Activated CD4-positive, alpha-beta T cell treated with anti-CD3 and anti-CD28 coated beads for 36 hours (primary cell): ENCODE measurements around the gene SORBS1. TPM values are rescaled to one million over a fixed set of nuclear protein-coding genes. Genes with fewer than 3 reads are reported as not detected.
A peak's percentile ranks its signal among the peaks of the same experiment; 100 is the strongest.

Source experiments
- ATAC-seq: fragments of 200-7000 bp; cut with Tn5 transposase; one replicate; pipeline ENCODE4 v1.10.0; 2021; ENCODE audit warnings: mild to moderate bottlenecking, moderate library complexity
- CTCF ChIA-PET: fragments of 350-600 bp; sonication (Branson Sonifier 250); formaldehyde crosslinking; loops from one replicate; lab custom pipeline; 2021; ENCODE audit warnings: antibody characterized with exemption; lab: Charles Lee
- POLR2A ChIA-PET: fragments of 350-600 bp; sonication (Branson Sonifier 250); formaldehyde crosslinking; loops from one replicate; lab custom pipeline; 2021; ENCODE audit warnings: antibody characterized with exemption, inconsistent platforms; lab: Charles Lee
- DNase-seq: peaks from one replicate; pipeline ENCODE4 v3.0.0-alpha.2; 2020
- H3K27ac Mint-ChIP-seq: one replicate; pipeline ENCODE4 v1.8.0; 2021; ENCODE audit warnings: mixed read lengths
- H3K27me3 Mint-ChIP-seq: one replicate; pipeline ENCODE4 v1.8.0; 2021; ENCODE audit warnings: mixed read lengths
- H3K36me3 Mint-ChIP-seq: one replicate; pipeline ENCODE4 v1.8.0; 2021; ENCODE audit warnings: low read depth, mixed read lengths
- H3K4me1 Mint-ChIP-seq: one replicate; pipeline ENCODE4 v1.8.0; 2021; ENCODE audit warnings: mixed read lengths
- H3K4me3 Mint-ChIP-seq: one replicate; pipeline ENCODE4 v1.8.0; 2021; ENCODE audit warnings: mild to moderate bottlenecking, moderate library complexity, mixed read lengths
- H3K9me3 Mint-ChIP-seq: one replicate; pipeline ENCODE4 v1.8.0; 2021; ENCODE audit warnings: low read depth, mixed read lengths
- intact Hi-C, 2 experiments: fragments of 100-400 bp; cut with DNase I in 1 of 2; cut with micrococcal nuclease in 1 of 2; formaldehyde crosslinking; loops; one replicate each; pipeline versions ENCODE4 v1.14.2 to v1.15.1; 2022 to 2024; cut with DNase I, micrococcal nuclease
- total RNA-seq, 2 experiments: library from RNA; stranded (reverse); gene quantifications; one replicate each; pipeline ENCODE4 v1.2.3, GENCODE V29; 2021

SORBS1 gene
- total RNA-seq, 2 experiments from 2014 or later = 0.69 to 1.0 TPM

DNA sequence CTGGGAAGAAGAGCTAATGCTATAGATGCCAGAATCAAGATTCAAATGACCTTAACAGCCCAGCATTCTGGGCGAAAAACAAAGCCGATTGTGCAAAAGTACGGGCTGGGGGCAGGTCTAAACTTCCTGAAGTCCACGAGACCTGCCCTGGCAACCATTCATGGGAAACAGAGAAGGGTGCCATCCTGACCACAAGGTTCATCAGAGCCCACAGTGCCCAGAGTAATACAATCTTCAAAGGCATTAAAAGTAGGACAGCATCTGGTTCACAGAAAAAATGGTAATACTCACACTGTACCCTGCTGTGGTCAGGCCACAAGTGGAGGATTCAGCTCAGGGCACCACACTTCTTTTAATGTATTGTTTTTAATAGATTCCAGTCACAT is 36.1 kb downstream of the SORBS1 start:
- Mint-ChIP-seq H3K36me3 (no peaks in the 10 kb centered on the region), H3K27me3 (peaks cover 11% of the 10 kb centered on the region), H3K27ac (no peak overlapping the region), H3K9me3 (no peaks in the 10 kb centered on the region), H3K4me1 (peaks cover 6% of the 10 kb centered on the region), H3K4me3 (no peak overlapping the region)
- ChIA-PET POLR2A (no interaction called here), CTCF (no interaction called here)
- no peak for ATAC-seq
- intact Hi-C loops = loop anchor here in 1 of 2 experiments (10.0 kb wide), 1 partner anchor 80 kb away; no protein-coding TSS in a partner anchor
- no peak for DNase-seq

DNA sequence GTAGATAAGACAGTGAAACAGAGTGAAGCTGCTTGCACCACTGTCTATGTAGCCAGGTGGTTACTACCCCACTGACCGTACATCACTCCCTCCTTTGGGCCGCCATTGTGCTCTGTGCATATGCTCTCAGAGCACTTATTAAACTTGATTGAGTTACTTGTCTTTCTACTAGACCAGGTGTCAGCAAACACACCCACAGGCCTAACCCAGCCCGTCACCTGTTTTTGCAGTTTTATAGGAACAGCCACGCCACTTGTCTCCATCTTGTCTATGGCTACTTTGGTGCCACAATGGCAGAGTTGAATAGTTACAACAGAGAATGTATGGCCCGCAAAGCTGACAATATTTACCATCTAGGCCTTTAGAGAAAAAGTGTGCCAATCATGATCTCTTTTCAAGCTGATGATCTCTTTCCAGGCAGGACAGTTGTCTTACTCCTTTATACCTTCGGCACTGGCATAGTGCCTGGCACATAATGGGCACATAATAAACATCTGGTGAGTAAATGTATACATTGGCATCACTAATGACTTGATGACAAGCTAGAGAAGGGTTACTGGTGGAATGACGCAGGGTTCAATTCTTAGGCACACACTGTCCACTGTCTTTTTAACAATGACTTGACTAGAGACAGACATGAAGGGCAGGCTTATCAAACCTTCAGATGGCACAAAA is 36.7 kb downstream of the SORBS1 start:
- Mint-ChIP-seq H3K27me3 (peaks cover 9% of the 10 kb centered on the region), H3K36me3 (no peaks in the 10 kb centered on the region), H3K4me1 (peaks cover 6% of the 10 kb centered on the region), H3K4me3 (no peak overlapping the region), H3K9me3 (no peaks in the 10 kb centered on the region), H3K27ac (no peak overlapping the region)
- intact Hi-C loops = loop anchor here in 1 of 2 experiments (10.0 kb wide), 1 partner anchor 80 kb away; no protein-coding TSS in a partner anchor
- CTCF ChIA-PET = no interaction called here
- POLR2A ChIA-PET = interaction anchor here (0.6 kb wide), 1 partner anchor 128 kb away, joined by 3 read pairs; no protein-coding TSS in a partner anchor
- DNase-seq = no peak
- ATAC-seq = no peak

DNA sequence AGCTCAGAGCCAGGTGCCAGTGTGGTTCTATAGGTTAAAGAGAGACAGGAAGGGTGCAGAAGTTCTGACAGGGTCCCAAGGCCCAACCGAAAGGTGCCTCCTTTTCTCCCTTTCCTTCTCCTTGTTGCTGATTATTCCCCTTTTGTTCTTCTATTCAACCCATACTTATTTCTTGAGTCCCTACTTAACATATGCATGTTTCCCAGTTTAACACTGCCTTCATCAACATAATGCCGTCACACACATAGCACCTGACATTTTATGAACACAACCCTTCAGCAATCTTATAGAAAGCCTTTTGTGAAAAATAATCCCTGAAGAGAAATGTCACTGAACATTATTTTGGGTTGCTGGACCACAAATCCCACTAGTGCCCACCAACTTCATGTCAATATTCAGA is 39.1 kb downstream of the SORBS1 start:
- ChIA-PET POLR2A (no interaction called here), CTCF (no interaction called here)
- peaks cover 5% of the 10 kb centered on the region for H3K27me3 Mint-ChIP-seq
- intact Hi-C loops = loop anchor here in 1 of 2 experiments (10.0 kb wide), 1 partner anchor 83 kb away; no protein-coding TSS in a partner anchor
- DNase-seq (no peak), ATAC-seq (no peak)
- no peaks in the 10 kb centered on the region for H3K9me3 Mint-ChIP-seq
- H3K36me3 Mint-ChIP-seq = no peaks in the 10 kb centered on the region
- H3K4me1 Mint-ChIP-seq = no peaks in the 10 kb centered on the region
- no peak overlapping the region for H3K27ac Mint-ChIP-seq
- no peak overlapping the region for H3K4me3 Mint-ChIP-seq

DNA sequence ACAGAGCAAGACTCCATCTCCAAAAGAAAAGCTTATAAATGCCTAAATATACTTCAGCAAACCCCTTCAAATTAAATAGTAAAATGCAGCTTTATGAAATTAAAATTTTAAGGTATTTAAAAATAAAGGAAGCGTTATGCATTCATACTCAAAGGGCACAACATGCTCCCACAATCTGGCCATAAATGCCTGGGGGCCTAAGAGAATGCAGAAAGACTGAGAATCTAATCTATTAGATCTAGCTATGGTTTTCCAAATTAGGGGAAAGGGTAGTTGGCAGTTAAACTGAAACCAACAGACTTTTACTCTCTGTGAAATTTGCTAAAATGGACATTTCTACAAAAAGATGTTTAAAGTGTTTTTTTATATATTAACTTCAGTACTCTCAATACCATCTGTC is 40.6 kb downstream of the SORBS1 start:
- ChIA-PET CTCF (interaction anchor here (0.7 kb wide), 1 partner anchor 10 kb away, joined by 3 read pairs; no protein-coding TSS in a partner anchor), POLR2A (no interaction called here)
- Mint-ChIP-seq H3K36me3 (no peaks in the 10 kb centered on the region), H3K4me3 (no peak overlapping the region), H3K4me1 (no peaks in the 10 kb centered on the region), H3K9me3 (no peaks in the 10 kb centered on the region), H3K27me3 (peaks cover 2% of the 10 kb centered on the region), H3K27ac (no peak overlapping the region)
- DNase-seq (no peak), ATAC-seq (no peak)
- intact Hi-C loops = loop anchor here in 1 of 2 experiments (10.0 kb wide), 1 partner anchor 84 kb away; no protein-coding TSS in a partner anchor

DNA sequence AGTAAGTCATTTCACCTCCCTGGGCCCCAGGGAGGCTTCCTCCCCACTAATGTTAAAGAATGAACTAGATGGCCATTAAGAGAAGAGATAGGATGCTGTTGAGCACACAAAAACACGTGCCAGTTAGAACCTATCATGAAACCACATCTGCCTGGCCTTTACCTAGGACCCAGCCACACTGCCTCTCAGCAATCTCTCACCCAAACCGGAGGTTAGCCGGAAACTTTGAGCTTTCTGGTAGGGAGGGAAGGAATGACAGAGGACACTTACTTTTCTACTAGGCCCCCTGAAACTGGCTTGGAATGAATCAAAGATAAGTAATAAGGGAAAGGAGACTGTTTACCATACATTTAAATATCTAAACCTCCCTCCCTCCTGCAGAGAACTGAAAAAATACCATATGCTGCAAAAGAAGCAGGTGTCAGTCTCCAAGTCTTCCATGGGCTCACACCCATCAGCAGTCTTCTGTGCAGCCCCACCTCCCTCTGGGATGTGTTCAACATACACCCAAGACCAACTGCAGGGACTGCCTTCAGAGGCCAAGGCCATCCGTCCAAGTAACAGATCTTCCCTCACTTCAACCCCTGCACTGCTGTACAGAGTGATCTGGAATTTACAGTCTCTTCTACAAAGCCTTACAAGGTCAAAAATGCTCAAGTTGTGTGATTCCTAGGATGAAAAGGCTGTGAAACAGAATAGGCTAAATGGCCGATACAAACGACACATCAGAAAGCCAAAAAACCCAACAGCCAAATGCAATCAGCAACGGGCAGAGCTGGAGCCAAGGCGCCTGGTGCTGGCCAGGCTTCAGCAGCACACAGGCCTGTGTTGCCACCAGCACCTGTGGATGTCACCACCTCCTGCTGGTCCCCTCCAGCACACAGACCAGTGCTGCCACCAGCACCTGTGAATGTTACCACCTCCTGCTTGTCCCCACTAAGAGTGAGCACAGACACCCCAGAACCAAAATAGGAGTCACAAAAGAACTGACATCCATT is 42.4 kb downstream of the SORBS1 start:
- Mint-ChIP-seq H3K9me3 (no peaks in the 10 kb centered on the region), H3K36me3 (no peaks in the 10 kb centered on the region), H3K27ac (no peak overlapping the region), H3K27me3 (peaks cover 4% of the 10 kb centered on the region), H3K4me1 (peaks cover 9% of the 10 kb centered on the region), H3K4me3 (no peak overlapping the region)
- intact Hi-C loops = no loop called here
- CTCF ChIA-PET = no interaction called here
- ATAC-seq = no peak
- DNase-seq = no peak
- POLR2A ChIA-PET = no interaction called here

DNA sequence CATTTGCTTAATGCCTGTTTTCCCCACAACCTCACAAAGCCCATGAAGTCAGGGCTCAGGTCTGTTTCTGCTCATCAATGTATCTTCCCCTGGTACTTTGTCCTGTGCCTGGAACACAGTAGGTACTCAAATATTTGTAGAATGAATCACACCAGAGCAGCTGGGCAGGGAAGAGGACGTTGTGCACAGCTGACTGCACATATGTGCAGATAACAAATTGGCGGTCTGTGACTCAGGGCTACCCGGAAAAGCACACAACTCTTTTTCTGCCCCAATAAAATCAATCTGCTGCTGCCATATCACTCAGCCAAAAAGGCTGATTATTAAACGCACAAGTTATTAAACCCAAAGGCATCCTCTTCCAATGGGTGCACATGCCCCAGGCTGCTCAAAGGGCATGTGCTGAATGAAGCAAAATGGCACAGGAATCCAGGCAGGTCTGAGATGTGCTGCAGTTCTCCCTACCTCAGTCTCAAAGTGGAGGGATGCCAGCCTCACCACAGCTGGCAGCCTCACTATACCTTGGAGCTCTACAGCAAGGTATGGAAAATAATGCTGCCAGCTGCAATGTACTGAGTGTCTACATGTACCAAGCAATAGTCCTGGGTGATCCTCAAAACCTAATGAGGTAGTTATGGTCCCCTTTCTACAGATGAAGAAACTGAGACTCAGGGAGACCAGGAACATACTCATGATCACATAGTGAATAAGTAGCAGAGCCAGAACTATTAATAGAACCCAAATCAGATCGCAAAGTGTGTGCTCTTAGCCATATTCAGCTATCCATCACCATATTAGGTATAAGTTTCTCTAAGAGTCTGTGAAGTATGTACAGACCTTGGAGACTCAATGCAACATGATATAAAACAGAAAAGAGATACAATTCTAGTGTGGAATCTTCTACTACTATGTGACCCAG is 43.4 kb downstream of the SORBS1 start:
- no peak overlapping the region for H3K4me3 Mint-ChIP-seq
- ChIA-PET POLR2A (interaction anchor here (0.5 kb wide), 1 partner anchor 249 kb away, joined by 4 read pairs; no protein-coding TSS in a partner anchor), CTCF (interaction anchor here (0.6 to 1.1 kb wide), 2 partner anchors 11 to 139 kb away, joined by 3 read pairs; no protein-coding TSS in a partner anchor)
- no peaks in the 10 kb centered on the region for H3K9me3 Mint-ChIP-seq
- peaks cover 2% of the 10 kb centered on the region for H3K27me3 Mint-ChIP-seq
- no peak for ATAC-seq
- no peak overlapping the region for H3K27ac Mint-ChIP-seq
- H3K4me1 Mint-ChIP-seq = peaks cover 11% of the 10 kb centered on the region
- intact Hi-C loops = no loop called here
- no peaks in the 10 kb centered on the region for H3K36me3 Mint-ChIP-seq
- no peak for DNase-seq

DNA sequence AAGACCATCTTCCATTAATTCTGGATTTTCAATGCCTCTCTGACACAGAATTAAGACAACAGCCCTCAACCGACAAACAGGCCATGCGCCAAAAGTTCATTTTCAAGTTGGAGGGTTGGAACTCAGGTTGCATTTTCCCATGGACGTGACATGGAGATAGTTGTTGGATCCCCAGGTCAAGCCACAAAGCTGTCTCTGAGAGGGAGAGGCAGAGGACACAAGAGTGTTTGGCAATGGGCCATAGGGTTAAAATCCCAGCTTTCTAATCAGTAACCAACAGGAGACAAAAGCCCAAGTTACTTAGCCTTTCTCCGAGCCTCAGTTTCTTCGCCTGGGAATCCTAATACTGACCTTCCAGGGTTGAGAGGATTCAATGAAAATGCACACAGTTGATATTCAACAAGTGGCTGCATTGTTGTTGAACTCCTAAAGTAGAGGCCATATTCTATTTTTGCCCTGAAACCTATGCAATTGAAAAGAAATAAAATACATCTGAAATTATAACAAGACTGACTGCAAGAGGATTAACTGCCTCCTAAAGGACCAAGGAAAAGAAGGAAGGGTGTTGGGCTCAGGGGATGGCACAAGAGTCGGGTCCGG is 44.3 kb downstream of the SORBS1 start:
- Mint-ChIP-seq H3K9me3 (no peaks in the 10 kb centered on the region), H3K4me3 (no peak overlapping the region), H3K36me3 (no peaks in the 10 kb centered on the region), H3K27ac (no peak overlapping the region), H3K4me1 (peaks cover 11% of the 10 kb centered on the region), H3K27me3 (peaks cover 4% of the 10 kb centered on the region)
- intact Hi-C loops = no loop called here
- no peak for DNase-seq
- ATAC-seq = no peak
- ChIA-PET CTCF (interaction anchor here (0.6 to 1.1 kb wide), 2 partner anchors 11 to 138 kb away, joined by 3 read pairs; no protein-coding TSS in a partner anchor), POLR2A (no interaction called here)

DNA sequence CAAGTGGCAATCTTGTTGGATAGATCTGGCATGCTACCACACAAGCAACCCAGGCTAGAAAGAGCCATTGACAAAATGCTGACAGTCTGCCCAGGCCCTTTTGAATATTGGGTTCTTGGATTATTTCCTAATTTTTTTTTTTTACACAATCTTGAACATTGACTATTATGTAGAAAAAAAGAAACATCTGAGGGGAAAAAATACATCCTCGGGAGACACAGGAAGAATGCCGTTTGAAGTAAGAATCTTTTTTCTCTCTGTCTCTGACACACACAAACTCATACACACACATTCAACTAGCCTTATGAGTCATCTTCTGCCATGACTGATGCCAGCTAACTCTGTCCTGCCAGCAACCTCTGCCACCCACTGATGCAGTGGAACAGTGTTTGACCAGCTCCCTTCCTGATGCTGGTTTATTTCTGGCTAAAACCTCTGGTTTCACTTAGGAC is 47.2 kb downstream of the SORBS1 start:
- intact Hi-C loops = loop anchor here in 1 of 2 experiments (1.0 kb wide), 1 partner anchor 15 kb away; no protein-coding TSS in a partner anchor

DNA sequence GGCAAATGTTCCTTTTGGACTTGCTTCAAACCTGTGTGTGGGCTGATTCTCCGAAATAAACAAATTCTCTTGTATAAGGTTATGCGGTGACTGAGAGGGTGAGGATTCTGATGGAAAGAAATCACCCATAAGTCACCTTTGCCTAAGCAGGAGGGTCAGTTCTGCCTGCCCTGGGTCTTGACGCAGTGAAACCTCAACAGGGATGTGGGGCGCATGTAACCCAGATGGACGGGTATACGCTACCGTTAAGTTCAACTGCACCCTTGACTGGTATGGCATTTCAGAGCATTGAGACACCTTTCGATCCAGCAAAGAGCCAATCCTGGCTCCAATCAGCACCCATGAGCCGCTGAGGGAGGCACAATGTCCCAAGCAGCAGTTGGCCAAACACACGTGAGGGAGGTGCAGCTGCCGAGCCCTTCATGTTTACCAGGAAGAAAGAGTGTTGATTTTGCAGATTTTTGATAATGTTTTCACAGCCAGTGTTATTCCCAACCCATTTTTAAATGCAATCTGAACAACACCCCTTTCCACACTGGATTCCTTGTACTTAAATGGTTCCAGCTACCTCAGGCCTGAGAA is 48.1 kb downstream of the SORBS1 start:
- ATAC-seq (no peak), DNase-seq (no peak)
- H3K9me3 Mint-ChIP-seq = no peaks in the 10 kb centered on the region
- POLR2A ChIA-PET = no interaction called here
- CTCF ChIA-PET = no interaction called here
- no peaks in the 10 kb centered on the region for H3K36me3 Mint-ChIP-seq
- H3K4me1 Mint-ChIP-seq = peaks cover 11% of the 10 kb centered on the region
- peaks cover 4% of the 10 kb centered on the region for H3K27me3 Mint-ChIP-seq
- H3K27ac Mint-ChIP-seq = no peak overlapping the region
- no peak overlapping the region for H3K4me3 Mint-ChIP-seq
- intact Hi-C loops = no loop called here

More for the DNA sequence above, 47.2 kb downstream of the SORBS1 start:
- Mint-ChIP-seq H3K27ac (no peak overlapping the region), H3K4me3 (no peak overlapping the region), H3K4me1 (peaks cover 11% of the 10 kb centered on the region), H3K36me3 (no peaks in the 10 kb centered on the region), H3K9me3 (no peaks in the 10 kb centered on the region), H3K27me3 (peaks cover 4% of the 10 kb centered on the region)
- ChIA-PET CTCF (no interaction called here), POLR2A (no interaction called here)
- DNase-seq = peak; percentile 54
- peak; percentile 96 for ATAC-seq

DNA sequence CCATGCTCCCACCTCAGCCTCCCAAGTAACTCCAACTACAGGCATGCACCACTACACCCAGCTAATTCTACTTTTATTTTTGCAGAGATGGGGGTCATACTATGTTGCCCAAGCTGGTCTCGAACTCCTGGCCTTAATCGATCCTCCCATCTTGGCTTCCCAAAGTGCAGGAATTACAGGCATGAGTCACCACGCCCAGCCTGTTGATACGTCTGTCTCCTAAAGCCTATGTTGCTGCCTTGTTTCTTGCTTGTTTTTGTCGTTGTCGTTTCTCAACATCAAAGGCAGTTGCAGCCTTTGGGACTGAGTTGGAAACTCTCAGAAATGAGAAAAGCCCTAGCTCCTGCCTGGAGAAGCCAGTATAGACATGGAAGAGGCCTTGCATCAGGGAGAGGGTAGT is 49.9 kb downstream of the SORBS1 start:
- Mint-ChIP-seq H3K9me3 (no peaks in the 10 kb centered on the region), H3K36me3 (no peaks in the 10 kb centered on the region), H3K4me3 (no peak overlapping the region), H3K27me3 (peaks cover 6% of the 10 kb centered on the region), H3K27ac (no peak overlapping the region), H3K4me1 (peaks cover 11% of the 10 kb centered on the region)
- DNase-seq = no peak
- ATAC-seq = no peak
- POLR2A ChIA-PET = no interaction called here
- CTCF ChIA-PET = interaction anchor here (1.5 kb wide), 1 partner anchor 9 kb away, joined by 3 read pairs; no protein-coding TSS in a partner anchor
- intact Hi-C loops = no loop called here
